Epithelial cell of prostate (primary cell): ENCODE results near the gene FBRS.
"Not testable (repeated sequence)": the region's sequence is repeated elsewhere in the genome, so short reads cannot be mapped to it uniquely, and the experiment has no call there.

ENCODE experiments used
- DNase-seq: peaks from one replicate; pipeline ENCODE4 v3.0.0-alpha.2; 2011; ENCODE audit warnings: low read depth, low spot score
- H3K27ac ChIP-seq: fragments of 450-650 bp; 2 replicates; pipeline ENCODE4 v1.5.1; 2017; ENCODE audit warnings: mild to moderate bottlenecking

FBRS gene

GRCh38 chr16:30657866-30658730 is at the start of gene FBRS:
FBRS (plus strand) TSS chr16:30658431; CDS start chr16:30659519, 1,088 bp downstream.
- peak within 1 kb of the TSS; percentile 99 for H3K27ac ChIP-seq
- peak; percentile 99 for DNase-seq

GRCh38 chr16:30609002-30609925 is 49.0 kb upstream of the FBRS start:
- no peak for DNase-seq
- H3K27ac ChIP-seq, result peak overlapping the region; percentile 58

GRCh38 chr16:30609926-30610839 is 48.0 kb upstream of the FBRS start, which contains the start of gene ZNF689:
ZNF689 (minus strand) TSS chr16:30610389; CDS start chr16:30610041, 348 bp downstream.
- DNase-seq, result peak; percentile 60
- peak within 1 kb of the TSS; percentile 58 for H3K27ac ChIP-seq

- DNase-seq, result no peak
- no peak overlapping the region for H3K27ac ChIP-seq
Measured at GRCh38 chr16:30615358-30616091, 42.7 kb upstream of the FBRS start.

GRCh38 chr16:30619202-30619601 is 39.0 kb upstream of the FBRS start:
- H3K27ac ChIP-seq, result no peak overlapping the region
- DNase-seq, result no peak

- H3K27ac ChIP-seq, result no peak overlapping the region
- no peak for DNase-seq
Measured at GRCh38 chr16:30619638-30620037, 38.6 kb upstream of the FBRS start.

- H3K27ac ChIP-seq, result no peak overlapping the region
- no peak for DNase-seq
Measured at GRCh38 chr16:30620169-30620568, 38.1 kb upstream of the FBRS start.

- DNase-seq, result no peak
- no peak overlapping the region for H3K27ac ChIP-seq
Measured at GRCh38 chr16:30621765-30622164, 36.5 kb upstream of the FBRS start.

GRCh38 chr16:30622455-30623032 is 35.7 kb upstream of the FBRS start:
- no peak overlapping the region for H3K27ac ChIP-seq
- no peak for DNase-seq

GRCh38 chr16:30623536-30624283 is 34.5 kb upstream of the FBRS start:
- DNase-seq, result no peak
- peak overlapping the region; percentile 5 for H3K27ac ChIP-seq

- no peak overlapping the region for H3K27ac ChIP-seq
- no peak for DNase-seq
Measured at GRCh38 chr16:30626236-30626635, 32.0 kb upstream of the FBRS start.

GRCh38 chr16:30628628-30629540 is 29.3 kb upstream of the FBRS start:
- DNase-seq, result no peak
- H3K27ac ChIP-seq, result no peak overlapping the region

GRCh38 chr16:30632454-30632853 is 25.8 kb upstream of the FBRS start:
- not testable (repeated sequence) for H3K27ac ChIP-seq, DNase-seq

GRCh38 chr16:30633526-30633925 is 24.7 kb upstream of the FBRS start:
- peak overlapping the region; percentile 62 for H3K27ac ChIP-seq

GRCh38 chr16:30636599-30636998 is 21.6 kb upstream of the FBRS start:
- no peak overlapping the region for H3K27ac ChIP-seq
- no peak for DNase-seq

More at GRCh38 chr16:30633526-30633925, 24.7 kb upstream of the FBRS start:
- DNase-seq, result no peak

- not testable (repeated sequence) for DNase-seq, H3K27ac ChIP-seq
Measured at GRCh38 chr16:30637139-30637538, 21.1 kb upstream of the FBRS start.

GRCh38 chr16:30637944-30638343 is 20.3 kb upstream of the FBRS start:
- no peak overlapping the region for H3K27ac ChIP-seq
- no peak for DNase-seq
